GM23248 (cell line): ENCODE measurements around the gene ANKS1B.

Experiments used
- EZH2 ChIP-seq: fragments of 200-600 bp; sonication (generic); IDR thresholded peaks from 2 replicates; pipeline ENCODE4 v1.6.1; 2018; ENCODE audit warnings: antibody characterized with exemption, mild to moderate bottlenecking; ENCODE audit not compliant: insufficient read depth, poor library complexity, severe bottlenecking
- EZH2phosphoT487 ChIP-seq: fragments of 200-600 bp; sonication (generic); IDR thresholded peaks from 2 replicates; pipeline ENCODE4 v1.6.1; 2018; ENCODE audit warnings: antibody characterized with exemption, moderate library complexity, mild to moderate bottlenecking, low read depth; ENCODE audit not compliant: insufficient read depth

DNA sequence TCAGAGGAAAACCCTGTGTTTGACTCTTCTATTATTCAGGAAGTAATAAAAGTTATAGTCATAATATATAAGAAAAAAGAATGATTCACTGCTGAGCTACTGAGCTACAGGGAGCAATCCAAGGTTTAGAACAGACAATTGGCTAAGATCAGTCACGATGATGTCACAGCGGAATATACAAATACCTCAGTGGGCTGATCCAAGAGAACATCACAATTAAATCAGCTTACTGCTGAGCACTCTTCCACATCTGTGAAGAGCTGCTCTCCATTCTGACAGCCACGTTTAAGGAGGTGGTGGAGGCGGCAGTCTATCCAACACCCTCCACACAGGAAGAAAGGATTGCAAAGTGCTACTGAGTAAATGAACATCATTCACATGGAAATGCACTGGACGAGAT, 1068.6 kb downstream of the ANKS1B start:
- TF ChIP-seq EZH2 (no peak), EZH2phosphoT487 (no peak)
